IMR-90 (cell line): ENCODE measurements around the gene CNPPD1.

Experiments
- BHLHE40 ChIP-seq: fragments of 150-350 bp; IDR thresholded peaks from 2 replicates; pipeline ENCODE4 v1.6.1; 2016; ENCODE audit warnings: mild to moderate bottlenecking, low read depth, low read length
- CHD1 ChIP-seq: IDR thresholded peaks from 2 replicates; pipeline ENCODE4 v1.6.1; 2012; ENCODE audit warnings: low read depth, low read length, improper control_type of control experiment
- CTCF ChIP-seq: conservative IDR thresholded peaks from 2 replicates; pipeline ENCODE4 v1.5.1; 2012; ENCODE audit warnings: mild to moderate bottlenecking, low read depth, low read length, improper control_type of control experiment
- POLR2A ChIP-seq: IDR thresholded peaks from 2 replicates; pipeline ENCODE4 v1.6.1; 2012; ENCODE audit warnings: mild to moderate bottlenecking, low read depth, low read length
- RAD21 ChIP-seq: IDR thresholded peaks from 2 replicates; pipeline ENCODE4 v1.6.1; 2012; ENCODE audit warnings: low read length, improper control_type of control experiment
- USF2 ChIP-seq: fragments of 150-350 bp; IDR thresholded peaks from 2 replicates; pipeline ENCODE4 v1.6.1; 2017; ENCODE audit warnings: mild to moderate bottlenecking, antibody characterized with exemption, low read length, low read depth

- TF ChIP-seq CHD1 (no peak), CTCF (no peak), POLR2A (no peak), BHLHE40 (no peak), USF2 (no peak), RAD21 (no peak)
Measured at GRCh38 chr2:219214141-219214540, 37.4 kb upstream of the CNPPD1 start.
